Pulmonary artery endothelial cell (primary cell): ENCODE measurements around the gene FAH. TPM values are rescaled to one million over a fixed set of nuclear protein-coding genes. Genes with fewer than 3 reads are reported as not detected.

Source experiments
- total RNA-seq: library from RNA; depleted of rRNA; stranded (reverse); fragments of >200 nt; gene quantifications from 2 replicates; pipeline ENCODE4 v1.2.3, GENCODE V29; 2014

Gene FAH
- total RNA-seq, 1 donor from 2014 or later: 22.2 TPM

Other genes starting within 250 kb of the FAH start
- 0.21 and 2.1 TPM in 2 replicates for gene BCL2A1, start 181.8 kb upstream of the FAH start, total RNA-seq
- 146 and 218 TPM in 2 replicates for gene ZFAND6, start 93.3 kb upstream of the FAH start, total RNA-seq
- not detected in 2 replicates for gene CTXND1, start 99.2 kb downstream of the FAH start, total RNA-seq